ENCODE results near the gene TMEM176B.

Gene TMEM176B

DNA sequence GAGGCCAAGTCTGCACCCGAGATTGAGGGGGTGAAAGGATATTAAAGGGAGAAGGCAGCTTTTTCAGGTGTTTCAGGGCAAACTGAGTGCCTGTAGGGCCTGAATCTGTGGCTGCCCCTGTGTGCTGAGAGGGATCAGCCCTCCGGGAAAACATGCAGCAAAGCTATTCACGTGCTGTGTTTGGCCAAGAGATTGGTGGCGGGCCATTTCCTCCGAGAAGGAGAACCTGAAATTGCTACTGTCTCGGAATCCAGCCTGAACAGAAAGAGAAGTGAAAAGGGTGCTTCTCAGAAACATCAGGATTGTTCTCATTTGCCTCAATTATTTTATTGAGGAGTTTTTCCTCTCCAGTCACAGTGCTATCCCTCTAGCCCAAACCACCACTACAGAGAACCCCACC is 46.9 kb downstream of the TMEM176B start:
- no peak for DNase-seq (ENCODE audit: low read depth, low spot score)

DNA sequence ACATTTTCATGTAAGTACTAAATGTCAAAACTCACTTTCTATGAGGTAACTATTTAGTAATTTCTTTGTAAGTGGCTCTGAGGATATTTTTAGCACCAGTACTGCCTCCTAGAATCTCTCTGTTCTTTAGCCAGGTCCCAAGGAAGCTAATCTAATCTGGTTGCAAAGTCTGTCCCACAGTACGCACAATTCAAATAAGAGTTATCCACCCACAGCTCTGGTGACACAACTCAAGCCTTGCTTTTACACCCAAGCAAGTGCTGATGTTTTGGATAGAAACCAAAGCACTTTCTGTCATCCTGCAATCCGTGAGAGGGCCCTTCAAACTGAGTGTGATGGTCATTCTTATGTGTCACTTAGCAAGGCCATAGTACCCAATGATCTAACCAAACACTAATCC is 48.5 kb downstream of the TMEM176B start:
- no peak for DNase-seq (ENCODE audit: low read depth, low spot score)

DNA sequence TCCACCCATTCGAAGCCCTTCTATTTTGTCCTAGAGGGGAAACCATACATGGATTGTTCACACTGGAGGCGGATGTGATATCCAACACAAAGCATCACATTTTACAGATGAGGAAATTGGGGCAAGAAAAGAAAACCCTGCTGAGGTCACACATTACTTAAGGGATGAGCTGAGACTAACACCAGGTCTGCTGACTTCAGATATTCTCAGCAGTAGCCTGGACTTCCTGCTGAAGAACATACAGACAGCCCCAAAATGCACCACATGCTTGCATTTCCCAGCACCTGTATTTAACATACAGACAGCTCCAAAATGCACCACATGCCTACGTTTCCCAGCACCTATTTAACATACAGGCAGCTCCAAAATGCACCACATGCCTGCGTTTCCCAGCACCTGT is 51.8 kb downstream of the TMEM176B start:
- no peak for DNase-seq (ENCODE audit: low read depth, low spot score)

DNA sequence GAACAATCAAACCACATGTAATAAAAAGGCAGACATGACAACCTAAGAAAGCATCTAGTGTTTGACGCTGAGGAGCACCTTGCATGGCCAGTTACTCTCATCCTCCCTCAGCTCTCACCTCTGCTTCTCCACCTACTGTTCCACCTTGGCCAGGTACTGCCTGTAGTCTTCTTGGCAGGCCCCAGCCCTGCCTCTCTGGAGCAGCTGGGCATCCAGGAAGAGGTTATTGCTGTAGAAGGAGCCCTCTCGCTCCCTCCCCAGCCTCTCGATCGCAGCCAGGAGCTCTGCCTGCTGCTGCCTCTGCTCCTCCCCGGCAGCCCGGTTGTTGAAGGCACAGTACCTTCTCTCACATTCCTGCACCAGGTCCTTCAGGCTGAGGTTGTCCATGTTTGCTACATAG is 53.2 kb downstream of the TMEM176B start:
- DNase-seq (ENCODE audit: low read depth, low spot score): no peak

DNA sequence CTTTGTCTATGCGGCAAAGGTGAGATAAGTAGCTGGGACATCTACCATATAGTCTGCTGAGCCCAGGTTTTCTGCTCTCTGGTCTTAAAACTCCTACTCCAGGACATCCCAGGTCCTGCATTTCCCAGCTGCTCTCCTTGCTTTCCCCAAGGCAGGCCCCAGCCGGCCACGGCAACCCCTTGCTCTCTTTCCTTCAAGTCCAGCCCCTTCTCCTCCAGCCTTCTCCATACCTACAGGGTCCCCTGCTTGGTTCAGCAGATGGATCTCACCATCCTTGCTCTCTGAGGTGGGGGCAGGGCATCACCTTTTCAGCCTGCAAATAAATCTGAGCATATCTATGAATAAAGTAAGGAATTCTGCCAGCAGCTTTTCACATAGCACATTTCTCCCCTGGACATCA is 54.3 kb downstream of the TMEM176B start:
- no peak for DNase-seq (ENCODE audit: low read depth, low spot score)

DNA sequence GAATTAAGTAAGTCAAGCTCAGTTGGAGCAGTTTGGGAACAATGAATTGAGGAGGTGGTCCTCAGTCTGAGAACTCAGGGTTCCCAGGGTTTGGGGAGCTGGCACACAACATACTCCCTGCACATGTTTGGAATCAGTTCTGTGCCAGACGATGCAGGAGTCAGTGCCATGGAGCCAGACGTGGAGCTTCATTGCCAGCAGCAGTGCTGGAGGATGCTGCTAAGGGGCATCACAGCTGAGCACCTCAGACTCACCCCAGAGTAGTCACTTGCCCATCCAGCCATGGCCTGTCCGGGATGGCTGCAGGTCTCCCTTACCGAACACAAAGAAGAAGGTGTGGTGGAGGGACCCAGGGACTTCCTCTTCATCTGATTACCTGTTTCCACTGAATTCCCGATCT is 55.1 kb downstream of the TMEM176B start:
- no peak for DNase-seq (ENCODE audit: low read depth, low spot score)

DNA sequence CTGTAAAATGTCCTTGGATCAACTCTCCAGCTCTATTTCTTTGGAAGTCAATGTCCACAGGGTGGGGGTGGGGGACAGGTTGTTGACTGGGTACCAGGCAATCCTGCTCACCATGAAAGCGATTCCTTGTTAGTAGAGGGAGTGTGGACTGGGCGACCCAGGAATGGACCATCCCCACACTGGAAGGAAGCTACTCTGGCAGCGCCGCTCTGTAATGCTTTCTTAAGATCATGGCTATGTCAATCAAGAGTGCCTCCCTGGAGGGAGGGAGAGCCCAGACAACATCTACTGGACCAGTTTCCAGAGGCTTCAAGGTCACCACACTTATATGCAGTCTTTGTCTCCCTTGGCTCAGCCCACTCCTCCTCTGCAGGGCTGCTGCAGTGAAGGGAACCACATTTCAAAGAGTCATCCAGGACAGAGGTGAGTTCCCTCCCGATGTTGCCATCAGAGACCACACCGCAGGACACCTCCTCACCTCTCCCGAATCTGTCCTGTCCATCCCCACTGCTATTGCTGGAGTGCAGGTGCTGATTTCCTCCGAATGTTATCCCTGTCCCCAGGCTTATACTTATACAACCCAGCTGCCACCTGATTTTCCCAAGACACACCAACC is 56.0 kb downstream of the TMEM176B start:
- DNase-seq (ENCODE audit: low read depth, low spot score): no peak

DNA sequence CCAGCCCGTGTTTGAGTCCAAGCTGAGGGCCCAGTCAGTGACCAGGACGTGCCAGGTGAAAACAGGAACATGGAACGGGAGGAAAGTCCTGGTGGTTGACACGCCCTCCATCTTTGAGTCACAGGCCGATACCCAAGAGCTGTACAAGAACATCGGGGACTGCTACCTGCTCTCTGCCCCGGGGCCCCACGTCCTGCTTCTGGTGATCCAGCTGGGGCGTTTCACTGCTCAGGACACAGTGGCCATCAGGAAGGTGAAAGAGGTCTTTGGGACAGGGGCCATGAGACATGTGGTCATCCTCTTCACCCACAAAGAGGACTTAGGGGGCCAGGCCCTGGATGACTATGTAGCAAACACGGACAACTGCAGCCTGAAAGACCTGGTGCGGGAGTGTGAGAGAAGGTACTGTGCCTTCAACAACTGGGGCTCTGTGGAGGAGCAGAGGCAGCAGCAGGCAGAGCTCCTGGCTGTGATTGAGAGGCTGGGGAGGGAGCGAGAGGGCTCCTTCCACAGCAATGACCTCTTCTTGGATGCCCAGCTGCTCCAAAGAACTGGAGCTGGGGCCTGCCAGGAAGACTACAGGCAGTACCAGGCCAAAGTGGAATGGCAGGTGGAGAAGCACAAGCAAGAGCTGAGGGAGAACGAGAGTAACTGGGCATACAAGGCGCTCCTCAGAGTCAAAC is 57.7 kb downstream of the TMEM176B start:
- no peak for DNase-seq (ENCODE audit: low read depth, low spot score)
